ENCODE measurements around the gene KRTAP4-8. TPM values are rescaled to one million over a fixed set of nuclear protein-coding genes. Genes with fewer than 3 reads are reported as not detected.
"Not testable (repeated sequence)": the region's sequence is repeated elsewhere in the genome, so short reads cannot be mapped to it uniquely, and the experiment has no call there.

Gene KRTAP4-8
- total RNA-seq, 1 donor from 2014 or later: not detected

DNA sequence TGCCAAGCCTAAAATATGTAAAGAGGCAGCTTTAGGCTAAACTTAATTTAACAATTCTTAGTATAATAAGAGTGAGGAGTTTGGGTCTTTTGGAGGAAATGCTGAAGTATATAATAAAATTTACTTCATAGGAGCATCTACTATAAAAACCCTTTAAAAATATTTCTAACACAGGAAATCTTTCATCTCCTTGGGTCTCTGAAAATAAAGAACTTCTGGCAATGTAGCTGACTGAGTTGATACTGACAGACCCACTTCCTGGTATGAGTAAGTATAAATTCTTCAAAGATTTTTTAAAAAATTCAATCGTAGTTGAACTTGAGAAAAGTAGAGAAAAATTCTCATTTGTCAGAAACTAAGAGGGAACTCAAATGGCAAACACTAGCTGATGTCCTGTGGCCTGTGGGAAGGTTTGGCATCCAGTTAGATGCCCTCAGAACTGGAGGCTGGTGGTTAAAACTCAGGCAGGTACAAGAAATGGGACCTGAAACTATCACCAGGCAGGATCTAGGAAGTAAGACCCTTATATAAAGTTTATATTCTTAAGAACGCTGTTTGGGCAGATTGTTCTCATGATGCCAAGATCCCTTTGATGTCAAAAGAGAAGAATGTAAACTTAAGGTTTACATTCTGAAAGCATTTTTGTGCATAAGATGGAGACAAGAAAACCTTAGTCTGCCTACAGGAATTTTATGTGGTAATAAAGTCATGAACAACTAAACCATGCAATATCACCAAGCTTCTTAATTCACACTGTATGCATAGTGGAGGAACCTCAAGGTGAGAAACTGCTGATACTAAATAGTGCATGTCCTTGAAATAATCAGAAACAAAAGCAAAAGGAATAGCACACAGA lies 36.2 kb upstream of the KRTAP4-8 start:
- H3K27me3 Mint-ChIP-seq (ENCODE audit: low read depth): no peaks in the 10 kb centered on the region
- H3K4me3 Mint-ChIP-seq (ENCODE audit: unreplicated experiment): no peak overlapping the region
- H3K4me1 Mint-ChIP-seq (ENCODE audit: low read depth): peaks cover 13% of the 10 kb centered on the region
- peaks cover 3% of the 10 kb centered on the region for H3K36me3 Mint-ChIP-seq (ENCODE audit: low read depth)
- H3K27ac Mint-ChIP-seq (ENCODE audit: unreplicated experiment): peak overlapping the region; percentile 12
- TF ChIP-seq, protein P1, sequence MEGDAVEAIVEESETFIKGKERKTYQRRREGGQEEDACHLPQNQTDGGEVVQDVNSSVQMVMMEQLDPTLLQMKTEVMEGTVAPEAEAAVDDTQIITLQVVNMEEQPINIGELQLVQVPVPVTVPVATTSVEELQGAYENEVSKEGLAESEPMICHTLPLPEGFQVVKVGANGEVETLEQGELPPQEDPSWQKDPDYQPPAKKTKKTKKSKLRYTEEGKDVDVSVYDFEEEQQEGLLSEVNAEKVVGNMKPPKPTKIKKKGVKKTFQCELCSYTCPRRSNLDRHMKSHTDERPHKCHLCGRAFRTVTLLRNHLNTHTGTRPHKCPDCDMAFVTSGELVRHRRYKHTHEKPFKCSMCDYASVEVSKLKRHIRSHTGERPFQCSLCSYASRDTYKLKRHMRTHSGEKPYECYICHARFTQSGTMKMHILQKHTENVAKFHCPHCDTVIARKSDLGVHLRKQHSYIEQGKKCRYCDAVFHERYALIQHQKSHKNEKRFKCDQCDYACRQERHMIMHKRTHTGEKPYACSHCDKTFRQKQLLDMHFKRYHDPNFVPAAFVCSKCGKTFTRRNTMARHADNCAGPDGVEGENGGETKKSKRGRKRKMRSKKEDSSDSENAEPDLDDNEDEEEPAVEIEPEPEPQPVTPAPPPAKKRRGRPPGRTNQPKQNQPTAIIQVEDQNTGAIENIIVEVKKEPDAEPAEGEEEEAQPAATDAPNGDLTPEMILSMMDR (IDR thresholded peaks at IDR 0.05): no peak
- no peak for DNase-seq (ENCODE audit: low spot score)
- peaks cover 19% of the 10 kb centered on the region for H3K9me3 Mint-ChIP-seq (ENCODE audit: low read depth)

DNA sequence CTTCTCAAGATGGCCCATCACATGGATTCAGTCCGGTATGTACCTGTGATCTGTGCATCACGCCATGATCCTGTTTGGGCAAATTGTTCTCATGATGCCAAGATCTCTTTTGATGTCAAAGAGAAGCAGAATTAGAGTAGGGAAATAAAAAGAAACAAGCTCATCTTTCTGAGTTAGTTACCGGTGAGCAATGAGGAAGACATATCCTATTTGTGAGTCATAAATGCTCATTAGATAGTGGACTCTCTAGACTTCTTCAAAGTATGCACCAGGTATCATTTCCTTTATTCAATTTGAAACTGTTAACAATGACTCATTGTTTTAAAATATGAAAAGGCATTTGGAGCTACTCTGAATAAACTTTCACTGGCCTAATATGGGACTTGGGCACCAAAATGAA lies 34.0 kb upstream of the KRTAP4-8 start:
- Mint-ChIP-seq H3K4me3 (ENCODE audit: unreplicated experiment) (no peak overlapping the region), H3K36me3 (ENCODE audit: low read depth) (no peaks in the 10 kb centered on the region), H3K4me1 (ENCODE audit: low read depth) (peaks cover 13% of the 10 kb centered on the region), H3K27me3 (ENCODE audit: low read depth) (no peaks in the 10 kb centered on the region), H3K27ac (ENCODE audit: unreplicated experiment) (no peak overlapping the region), H3K9me3 (ENCODE audit: low read depth) (peaks cover 11% of the 10 kb centered on the region)
- DNase-seq (ENCODE audit: low spot score): no peak
- TF ChIP-seq, protein P1 (IDR thresholded peaks at IDR 0.05): no peak

DNA sequence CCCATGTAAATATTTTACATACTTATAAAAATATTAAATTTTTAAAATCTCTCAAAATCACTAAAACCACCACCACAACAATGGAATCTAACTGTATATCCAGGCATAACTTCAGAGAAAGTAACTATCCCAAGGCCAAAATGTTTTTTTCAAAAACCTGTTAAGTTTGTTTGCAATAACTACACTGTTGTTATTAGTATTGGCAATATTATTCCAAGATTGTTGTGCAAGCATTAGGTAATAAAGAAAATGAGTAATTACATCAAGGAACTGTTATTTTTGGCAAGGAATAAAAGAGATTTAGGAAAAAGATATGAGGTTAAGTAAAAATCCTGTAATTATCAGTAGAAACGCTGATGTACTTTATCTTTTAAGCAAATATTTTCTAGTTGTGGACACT lies 29.4 kb upstream of the KRTAP4-8 start:
- H3K27ac Mint-ChIP-seq (ENCODE audit: unreplicated experiment): no peak overlapping the region
- DNase-seq (ENCODE audit: low spot score): no peak
- no peaks in the 10 kb centered on the region for H3K36me3 Mint-ChIP-seq (ENCODE audit: low read depth)
- peaks cover 9% of the 10 kb centered on the region for H3K9me3 Mint-ChIP-seq (ENCODE audit: low read depth)
- no peak overlapping the region for H3K4me3 Mint-ChIP-seq (ENCODE audit: unreplicated experiment)
- H3K4me1 Mint-ChIP-seq (ENCODE audit: low read depth): peaks cover 20% of the 10 kb centered on the region
- TF ChIP-seq, protein P1 (IDR thresholded peaks at IDR 0.05): no peak
- H3K27me3 Mint-ChIP-seq (ENCODE audit: low read depth): no peaks in the 10 kb centered on the region

DNA sequence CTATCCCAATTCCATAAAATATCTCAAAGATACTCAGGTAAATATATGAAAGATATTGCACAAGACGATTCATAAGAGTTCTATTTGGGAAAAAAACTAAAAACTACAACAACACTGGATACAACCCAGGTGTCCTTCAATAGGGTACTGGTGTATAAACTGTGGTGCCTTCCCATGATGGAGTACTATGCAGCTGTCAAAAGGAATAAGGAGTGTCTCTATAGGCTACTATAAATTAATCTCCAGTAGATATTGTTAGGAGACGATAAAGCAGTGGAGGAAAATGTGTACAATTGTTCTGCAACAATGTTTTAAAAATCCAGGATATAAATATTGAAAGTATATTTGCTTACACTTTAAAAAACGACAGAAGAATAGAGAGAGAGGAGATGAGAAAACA lies 28.5 kb upstream of the KRTAP4-8 start:
- TF ChIP-seq, protein P1 (IDR thresholded peaks at IDR 0.05): no peak
- no peaks in the 10 kb centered on the region for H3K36me3 Mint-ChIP-seq (ENCODE audit: low read depth)
- no peak overlapping the region for H3K27ac Mint-ChIP-seq (ENCODE audit: unreplicated experiment)
- no peak for DNase-seq (ENCODE audit: low spot score)
- H3K9me3 Mint-ChIP-seq (ENCODE audit: low read depth): peaks cover 9% of the 10 kb centered on the region
- H3K4me1 Mint-ChIP-seq (ENCODE audit: low read depth): peaks cover 15% of the 10 kb centered on the region
- no peak overlapping the region for H3K4me3 Mint-ChIP-seq (ENCODE audit: unreplicated experiment)
- H3K27me3 Mint-ChIP-seq (ENCODE audit: low read depth): no peaks in the 10 kb centered on the region

DNA sequence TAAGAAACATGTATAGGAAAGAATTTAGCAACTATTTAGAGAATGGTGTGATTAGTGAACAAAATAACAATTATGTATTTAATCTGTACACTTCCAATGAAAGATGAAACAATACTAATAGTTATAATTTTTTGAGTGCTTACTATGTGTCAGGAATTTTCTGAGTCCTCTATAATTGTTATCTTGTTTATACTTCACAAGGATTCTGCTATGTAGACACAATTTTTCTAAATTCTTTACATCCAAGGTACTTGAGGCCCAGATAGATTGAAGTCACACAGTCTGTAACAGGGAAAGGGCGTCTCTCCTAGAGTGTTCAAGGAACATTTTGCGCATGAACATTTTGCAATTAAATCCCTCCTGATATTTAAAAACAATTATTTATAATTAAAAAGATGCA lies 27.1 kb upstream of the KRTAP4-8 start:
- peaks cover 19% of the 10 kb centered on the region for H3K4me1 Mint-ChIP-seq (ENCODE audit: low read depth)
- TF ChIP-seq, protein P1 (IDR thresholded peaks at IDR 0.05): no peak
- no peak overlapping the region for H3K27ac Mint-ChIP-seq (ENCODE audit: unreplicated experiment)
- no peaks in the 10 kb centered on the region for H3K36me3 Mint-ChIP-seq (ENCODE audit: low read depth)
- peaks cover 9% of the 10 kb centered on the region for H3K9me3 Mint-ChIP-seq (ENCODE audit: low read depth)
- no peak for DNase-seq (ENCODE audit: low spot score)
- no peak overlapping the region for H3K4me3 Mint-ChIP-seq (ENCODE audit: unreplicated experiment)
- no peaks in the 10 kb centered on the region for H3K27me3 Mint-ChIP-seq (ENCODE audit: low read depth)

DNA sequence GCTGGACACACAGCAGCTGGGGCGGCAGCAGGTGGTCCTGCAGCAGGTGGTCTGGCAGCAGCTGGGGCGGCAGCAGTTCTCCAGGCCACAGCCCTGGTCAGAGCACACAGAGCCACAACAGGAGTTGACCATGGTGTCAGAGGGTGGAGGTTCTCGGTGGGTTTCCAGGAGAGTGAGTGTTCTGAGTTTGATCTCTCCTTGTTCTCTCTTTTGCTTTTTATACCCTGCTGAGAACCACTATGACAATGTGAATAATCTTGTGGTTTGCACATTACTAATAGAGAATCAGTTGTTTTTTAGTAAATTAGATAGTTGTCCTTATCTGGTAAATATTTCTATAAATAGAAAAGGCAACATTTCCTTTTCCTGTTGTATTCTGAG lies 26.0 kb upstream of the KRTAP4-8 start, which contains the start of gene KRTAP4-12:
Gene KRTAP4-12, minus strand, starts transcription at position 192 of the 381 bp plus-strand sequence. Its CDS starts 60 bp downstream, at position 132.
- H3K27me3 Mint-ChIP-seq (ENCODE audit: low read depth); H3K9me3 Mint-ChIP-seq (ENCODE audit: low read depth); H3K4me3 Mint-ChIP-seq (ENCODE audit: unreplicated experiment); DNase-seq (ENCODE audit: low spot score); H3K27ac Mint-ChIP-seq (ENCODE audit: unreplicated experiment); H3K36me3 Mint-ChIP-seq (ENCODE audit: low read depth): not testable (repeated sequence)
- H3K4me1 Mint-ChIP-seq (ENCODE audit: low read depth): peaks cover 27% of the 10 kb centered on the region

DNA sequence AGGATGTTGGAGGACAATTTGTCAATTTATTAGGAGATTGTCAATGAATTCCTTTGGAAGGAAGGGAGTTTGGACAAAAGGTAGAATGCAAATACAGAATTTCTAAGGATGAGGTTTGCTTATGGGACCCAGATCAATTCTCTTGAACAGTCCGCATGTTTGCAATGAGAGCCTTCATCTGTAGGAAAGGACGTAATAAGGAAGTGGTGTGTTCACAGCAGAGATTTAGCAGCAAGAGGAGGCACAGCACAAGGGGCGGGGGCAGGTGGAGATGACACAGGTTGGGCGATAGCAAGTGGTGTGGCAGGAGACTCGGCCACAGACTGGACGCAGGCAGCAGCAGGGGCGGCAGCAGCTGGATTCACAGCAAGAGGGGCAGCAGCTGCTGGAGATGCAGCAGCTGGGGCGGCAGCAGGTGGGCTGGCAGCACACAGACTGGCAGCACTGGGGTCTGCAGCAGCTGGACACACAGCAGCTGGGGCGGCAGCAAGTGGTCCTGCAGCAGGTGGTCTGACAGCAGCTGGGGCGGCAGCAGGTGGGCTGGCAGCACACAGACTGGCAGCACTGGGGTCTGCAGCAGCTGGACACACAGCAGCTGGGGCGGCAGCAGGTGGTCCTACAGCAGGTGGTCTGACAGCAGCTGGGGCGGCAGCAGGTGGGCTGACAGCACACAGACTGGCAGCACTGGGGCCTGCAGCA lies 25.5 kb upstream of the KRTAP4-8 start:
- H3K4me3 Mint-ChIP-seq (ENCODE audit: unreplicated experiment); H3K9me3 Mint-ChIP-seq (ENCODE audit: low read depth); H3K36me3 Mint-ChIP-seq (ENCODE audit: low read depth); H3K27me3 Mint-ChIP-seq (ENCODE audit: low read depth); DNase-seq (ENCODE audit: low spot score); H3K27ac Mint-ChIP-seq (ENCODE audit: unreplicated experiment): not testable (repeated sequence)
- H3K4me1 Mint-ChIP-seq (ENCODE audit: low read depth): peaks cover 32% of the 10 kb centered on the region
